ENCODE data around the gene HCN2. TPM values are rescaled to one million over a fixed set of nuclear protein-coding genes. Genes with fewer than 3 reads are reported as not detected.
"Not testable (repeated sequence)": the region's sequence is repeated elsewhere in the genome, so short reads cannot be mapped to it uniquely, and the experiment has no call there.

Gene HCN2
- total and polyA plus RNA-seq, 2 of the 8 experiments (the other 6 are each of a cell fraction or from before 2014, with no cell fraction given), result 1.0 to 4.0 TPM

DNA sequence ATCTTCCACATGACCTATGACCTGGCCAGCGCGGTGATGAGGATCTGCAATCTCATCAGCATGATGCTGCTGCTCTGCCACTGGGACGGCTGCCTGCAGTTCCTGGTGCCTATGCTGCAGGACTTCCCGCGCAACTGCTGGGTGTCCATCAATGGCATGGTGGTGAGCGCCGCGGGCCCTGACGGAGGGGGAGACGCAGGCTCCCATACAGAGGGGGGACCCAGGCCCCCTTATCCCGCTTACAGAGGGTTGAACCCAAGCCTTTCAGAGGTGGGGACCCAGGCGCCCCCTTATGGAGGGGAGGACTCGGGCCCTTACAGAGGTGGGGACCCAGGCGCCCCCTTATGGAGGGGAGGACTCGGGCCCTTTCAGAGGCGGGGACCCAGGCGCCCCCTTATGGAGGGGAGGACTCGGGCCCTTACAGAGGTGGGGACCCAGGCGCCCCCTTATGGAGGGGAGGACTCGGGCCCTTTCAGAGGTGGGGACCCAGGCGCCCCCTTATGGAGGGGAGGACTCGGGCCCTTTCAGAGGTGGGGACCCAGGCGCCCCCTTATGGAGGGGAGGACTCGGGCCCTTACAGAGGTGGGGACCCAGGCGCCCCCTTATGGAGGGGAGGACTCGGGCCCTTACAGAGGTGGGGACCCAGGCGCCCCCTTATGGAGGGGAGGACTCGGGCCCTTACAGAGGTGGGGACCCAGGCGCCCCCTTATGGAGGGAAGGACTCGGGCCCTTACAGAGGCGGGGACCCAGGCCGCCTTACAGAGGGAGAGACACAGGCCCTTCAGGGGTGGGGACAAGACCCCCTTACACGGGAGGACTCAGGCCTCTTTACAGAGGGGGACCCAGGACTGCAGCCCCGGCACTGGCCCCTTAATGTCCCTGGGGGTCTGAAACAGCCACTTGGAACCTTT lies 15.6 kb downstream of the HCN2 start:
- DNase-seq (ENCODE audit: low read depth in 1 of 2, low spot score in 2 of 2); H2BK20ac ChIP-seq (ENCODE audit: low read length); H2AFZ ChIP-seq (ENCODE audit: low read length); H3K27me3 ChIP-seq (replicated peaks in 1 of 4; ENCODE audit: control insufficient read depth in 3 of 4, extremely low read depth in 1 of 4, insufficient read depth in 3 of 4, low read length in 3 of 4); H4K91ac ChIP-seq (replicated peaks; ENCODE audit: insufficient read length, low read length); H3K23ac ChIP-seq (ENCODE audit: insufficient read length); H3K27ac ChIP-seq (ENCODE audit: low read depth, low read length); H3K4ac ChIP-seq (replicated peaks; ENCODE audit: insufficient read length, low read depth, low read length); H2BK5ac ChIP-seq (ENCODE audit: low read depth, low read length); H3K79me1 ChIP-seq (ENCODE audit: low read depth, low read length); H2BK12ac ChIP-seq (ENCODE audit: low read depth, low read length); H3K79me2 ChIP-seq (ENCODE audit: control insufficient read depth in 1 of 2, insufficient read depth in 2 of 2, low read length in 2 of 2); H3K9ac ChIP-seq (replicated peaks in 1 of 4; ENCODE audit: extremely low read depth in 1 of 4, low read depth in 3 of 4, low read length in 3 of 4); H2BK120ac ChIP-seq (replicated peaks; ENCODE audit: low read depth, low read length); H3K14ac ChIP-seq (ENCODE audit: insufficient read length); H3K23me2 ChIP-seq (ENCODE audit: low read depth, low read length); H3K56ac ChIP-seq (replicated peaks; ENCODE audit: insufficient read length, low read depth, low read length); H3K18ac ChIP-seq (ENCODE audit: extremely low read depth, low read length); H4K5ac ChIP-seq (ENCODE audit: insufficient read length, low read depth, low read length); H2BK15ac ChIP-seq (ENCODE audit: low read length); H4K8ac ChIP-seq (ENCODE audit: extremely low read depth, insufficient read depth, low read length); H3K4me1 ChIP-seq (replicated peaks in 1 of 4; ENCODE audit: control insufficient read depth in 3 of 4, insufficient read depth in 4 of 4, low read length in 3 of 4); H2AK5ac ChIP-seq (ENCODE audit: low read depth, low read length); FAIRE-seq; H3K36me3 ChIP-seq (ENCODE audit: control insufficient read depth in 2 of 4, insufficient read depth in 4 of 4, low read length in 3 of 4); H4K20me1 ChIP-seq (replicated peaks in 1 of 2; ENCODE audit: control insufficient read depth in 1 of 2, insufficient read depth in 2 of 2, low read length in 2 of 2): not testable (repeated sequence)
- CTCF ChIA-PET (ENCODE audit: partially characterized antibody), result interaction anchor here (0.6 to 2.4 kb wide), 12 partner anchors 9 to 1176 kb away, joined by 3 to 12 read pairs (median 3); no protein-coding TSS in a partner anchor
- Histone ChIP-seq H3K9me3 (ENCODE audit: insufficient read depth in 2 of 2, low read depth in 1 of 2, low read length in 1 of 2) (peaks cover 0 to 30% of the 10 kb centered on the region in 2 experiments; a peak in 1 of 4 replicates), H3K4me2 (ENCODE audit: insufficient read depth in 1 of 2, low read depth in 2 of 2, low read length in 2 of 2) (0 out of 4 replicates have a peak overlapping the region, but pooled peaks of 1 of the 2 experiments have one; percentile 6), H3K4me3 (ENCODE audit: extremely low read depth in 1 of 4, insufficient read depth in 2 of 4, low read depth in 3 of 4, low read length in 4 of 4) (peak overlapping the region in 1 of 4 experiments; percentile 33; a peak in 1 of 8 replicates)
- TF ChIP-seq TAF7 (optimal IDR thresholded peaks at IDR 0.05; ENCODE audit: borderline replicate concordance, low read depth, low read length), result peak; percentile 50
- TF ChIP-seq, protein P1, sequence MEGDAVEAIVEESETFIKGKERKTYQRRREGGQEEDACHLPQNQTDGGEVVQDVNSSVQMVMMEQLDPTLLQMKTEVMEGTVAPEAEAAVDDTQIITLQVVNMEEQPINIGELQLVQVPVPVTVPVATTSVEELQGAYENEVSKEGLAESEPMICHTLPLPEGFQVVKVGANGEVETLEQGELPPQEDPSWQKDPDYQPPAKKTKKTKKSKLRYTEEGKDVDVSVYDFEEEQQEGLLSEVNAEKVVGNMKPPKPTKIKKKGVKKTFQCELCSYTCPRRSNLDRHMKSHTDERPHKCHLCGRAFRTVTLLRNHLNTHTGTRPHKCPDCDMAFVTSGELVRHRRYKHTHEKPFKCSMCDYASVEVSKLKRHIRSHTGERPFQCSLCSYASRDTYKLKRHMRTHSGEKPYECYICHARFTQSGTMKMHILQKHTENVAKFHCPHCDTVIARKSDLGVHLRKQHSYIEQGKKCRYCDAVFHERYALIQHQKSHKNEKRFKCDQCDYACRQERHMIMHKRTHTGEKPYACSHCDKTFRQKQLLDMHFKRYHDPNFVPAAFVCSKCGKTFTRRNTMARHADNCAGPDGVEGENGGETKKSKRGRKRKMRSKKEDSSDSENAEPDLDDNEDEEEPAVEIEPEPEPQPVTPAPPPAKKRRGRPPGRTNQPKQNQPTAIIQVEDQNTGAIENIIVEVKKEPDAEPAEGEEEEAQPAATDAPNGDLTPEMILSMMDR (IDR thresholded peaks at IDR 0.05; ENCODE audit: control extremely low read depth in 1 of 3, insufficient read depth in 1 of 3, low read depth in 1 of 3, low read length in 3 of 3), result peak in 1 of 3 experiments; percentile 69; a peak in 2 of 4 replicates
- POLR2A ChIA-PET (ENCODE audit: partially characterized antibody), result interaction anchor here (0.6 to 1.1 kb wide), 2 partner anchors 19 to 21 kb away, joined by 3 to 4 read pairs; no protein-coding TSS in a partner anchor
- 71% methylated on average over 17 of the region's 34 CpGs; no CpG with 5 or more reads in 1 of the 2 experiments for WGBS, 2 experiments (ENCODE audit: extremely low coverage in 1 of 2, insufficient coverage in 1 of 2, insufficient read length in 1 of 2, insufficient replicate concordance in 2 of 2, low coverage in 1 of 2, low lambda C conversion rate in 2 of 2, missing lambda C conversion rate in 1 of 2)
